HG02759 (cell line): ENCODE results near the gene SSH2.
"Not testable (repeated sequence)": the region's sequence is repeated elsewhere in the genome, so short reads cannot be mapped to it uniquely, and the experiment has no call there.

Experiments used
- ATAC-seq: cut with Tn5 transposase; IDR thresholded peaks from one replicate; pipeline ENCODE4 v1.9.1; 2021; ENCODE audit warnings: mild to moderate bottlenecking, moderate library complexity; ENCODE audit not compliant: unreplicated experiment

SSH2 gene

DNA sequence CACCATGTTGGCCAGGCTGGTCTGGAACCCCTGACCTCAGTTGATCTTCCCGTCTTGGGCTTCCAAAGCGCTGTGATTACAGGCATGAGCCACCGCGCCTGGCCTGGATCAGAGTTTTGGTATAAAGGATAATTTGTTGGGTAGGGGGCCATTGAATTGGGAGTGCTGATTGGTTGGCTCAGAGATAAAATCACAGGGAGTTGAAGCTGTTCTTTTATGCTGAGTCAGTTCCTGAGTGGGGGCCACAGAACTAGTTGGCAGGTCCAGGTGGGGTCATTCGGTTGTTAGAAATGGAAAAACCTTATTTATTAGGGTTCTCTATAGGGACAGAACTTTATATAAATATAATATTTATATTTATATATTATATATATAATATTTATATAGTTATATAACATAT lies 147.1 kb downstream of the SSH2 start:
- ATAC-seq, result no peak

- ATAC-seq, result not testable (repeated sequence)
Observed at GRCh38 chr17:29779812-29780190, 150.2 kb downstream of the SSH2 start.

- ATAC-seq, result no peak
Observed at GRCh38 chr17:29778956-29779811, 150.8 kb downstream of the SSH2 start.

- no peak for ATAC-seq
Observed at GRCh38 chr17:29777663-29778062, 152.4 kb downstream of the SSH2 start.

DNA sequence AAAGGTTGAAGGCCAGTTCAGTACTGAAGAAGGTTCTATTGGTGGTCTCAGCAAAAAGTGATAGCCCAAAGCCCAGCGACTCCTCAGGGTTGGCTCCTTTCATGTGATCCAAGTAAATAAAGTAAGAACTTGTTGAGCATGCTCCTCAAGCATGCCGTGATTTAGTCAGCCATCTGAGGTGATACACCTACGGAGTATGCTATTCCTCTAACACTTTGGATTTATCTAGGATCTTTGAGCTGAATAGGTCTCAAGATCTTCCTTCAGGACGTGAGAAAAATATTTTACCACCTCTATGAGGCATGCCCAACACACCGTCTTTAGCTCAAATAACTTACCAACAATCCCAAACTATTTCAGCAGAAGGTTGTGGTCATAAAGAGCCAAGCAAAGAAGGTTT lies 154.0 kb downstream of the SSH2 start:
- ATAC-seq, result no peak

DNA sequence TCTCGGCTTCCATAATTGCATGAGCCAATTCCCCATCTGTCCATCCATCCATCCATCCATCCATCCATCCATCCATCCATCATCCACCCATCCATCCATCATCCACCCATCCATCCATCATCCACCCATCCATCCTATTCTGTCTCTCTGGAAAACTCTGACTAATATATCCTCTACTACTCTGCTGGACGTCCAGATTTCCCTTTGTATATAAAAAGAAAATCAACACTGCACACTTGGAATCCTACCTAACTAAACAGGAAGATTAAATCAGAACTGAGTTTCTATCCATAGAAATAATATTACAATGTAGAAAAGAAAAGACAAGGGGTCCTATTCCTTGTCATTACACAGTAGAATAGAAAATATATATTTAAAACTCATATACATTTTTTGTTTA lies 157.0 kb downstream of the SSH2 start:
- ATAC-seq, result no peak

DNA sequence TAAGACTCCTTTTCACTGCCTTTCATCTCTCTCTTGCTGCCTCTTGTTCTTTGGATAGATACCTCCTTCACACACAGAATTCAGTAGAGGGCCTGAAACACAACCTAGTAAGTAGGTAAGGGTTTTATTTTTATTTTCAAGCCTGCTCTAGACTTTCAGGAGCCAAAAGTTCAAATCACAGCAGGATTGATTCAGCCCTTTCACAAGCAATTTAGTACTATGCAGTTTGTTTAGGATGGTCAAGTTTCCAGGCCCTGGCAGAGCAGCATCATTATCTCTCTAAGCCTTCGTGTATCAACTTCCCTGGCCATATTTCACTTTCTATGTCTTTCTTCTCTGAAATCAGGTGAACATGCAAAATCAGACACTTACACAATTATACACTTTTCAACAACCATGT lies 158.5 kb downstream of the SSH2 start:
- ATAC-seq, result no peak

- no peak for ATAC-seq
Observed at GRCh38 chr17:29769225-29769624, 160.8 kb downstream of the SSH2 start.

- ATAC-seq, result no peak
Observed at GRCh38 chr17:29766796-29767327, 163.2 kb downstream of the SSH2 start.

- no peak for ATAC-seq
Observed at GRCh38 chr17:29764748-29765147, 165.3 kb downstream of the SSH2 start.

DNA sequence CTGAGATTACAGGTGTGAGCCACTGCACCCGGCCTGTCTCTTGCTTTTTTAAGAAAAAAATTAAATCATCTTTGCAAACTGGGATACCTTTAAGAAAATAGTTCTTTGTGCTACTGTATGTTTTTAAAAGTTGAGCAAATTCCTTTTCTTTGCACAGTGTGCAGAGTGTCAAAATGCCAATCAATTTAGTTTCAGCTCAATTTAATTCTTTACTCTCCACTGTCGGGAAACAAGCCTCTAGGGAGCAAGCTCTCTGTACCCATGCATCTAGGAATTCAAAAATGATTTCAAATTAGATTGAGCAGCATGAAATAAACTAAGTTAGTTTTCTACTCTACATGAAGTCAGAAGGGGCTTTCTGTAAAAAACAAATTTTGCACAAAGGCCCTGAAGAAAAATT lies 165.8 kb downstream of the SSH2 start:
- ATAC-seq, result no peak

DNA sequence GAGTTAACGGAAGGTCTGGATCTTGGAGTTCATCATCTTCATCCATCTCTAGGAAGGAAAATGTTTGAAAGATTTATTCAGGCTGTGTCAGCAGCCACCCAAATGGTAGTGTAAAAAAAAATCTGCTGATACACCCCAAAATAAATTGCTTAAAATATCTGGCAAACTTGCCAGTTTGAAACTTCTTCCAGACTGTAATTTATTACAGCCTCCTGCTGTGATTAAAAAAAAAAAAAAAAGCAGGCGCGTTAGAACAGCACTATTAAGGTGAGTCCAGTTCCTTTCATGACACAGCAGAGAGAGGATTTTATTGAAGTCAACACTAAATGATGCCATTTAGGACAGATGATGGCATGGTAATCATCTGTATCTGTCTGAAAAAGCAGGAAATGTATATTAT lies 166.8 kb downstream of the SSH2 start:
- ATAC-seq, result no peak

DNA sequence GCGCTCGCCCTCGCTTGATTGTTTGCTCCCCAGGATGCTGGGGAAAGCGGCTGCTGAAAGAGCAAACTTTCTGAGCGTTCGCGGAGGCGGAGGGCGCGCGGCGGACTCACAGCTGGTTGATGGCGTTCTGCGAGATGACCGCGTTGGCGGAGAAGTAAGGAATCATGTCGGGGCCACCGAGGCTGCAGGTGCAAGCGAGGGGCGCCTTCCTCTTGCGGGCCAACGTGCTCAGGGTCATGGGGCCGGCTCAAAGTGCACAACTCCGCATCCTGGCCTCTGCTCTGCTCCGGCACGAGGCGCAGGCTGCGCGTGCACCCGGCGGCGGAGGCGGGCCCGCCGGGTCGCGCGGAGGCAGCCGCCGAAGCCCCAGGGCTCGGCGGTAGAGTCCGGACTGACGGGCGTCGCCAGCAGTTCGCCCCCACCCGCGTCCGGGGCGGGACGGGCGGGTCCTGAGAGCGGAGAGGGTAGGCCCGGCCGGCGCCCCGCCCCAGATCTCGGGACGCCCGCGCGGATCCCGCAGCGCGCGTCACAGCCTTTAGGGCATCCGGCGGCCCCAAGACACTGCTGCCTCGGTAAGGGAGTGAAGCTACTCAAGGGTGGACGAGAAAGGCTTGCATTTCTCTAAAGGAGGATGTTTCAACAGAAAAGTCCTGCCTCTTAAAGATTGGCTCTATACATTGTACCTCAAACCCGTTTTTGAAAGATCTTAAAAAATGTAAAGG lies 168.8 kb downstream of the SSH2 start:
- peak; percentile 85 for ATAC-seq

GRCh38 chr17:29760279-29761039 lies 169.6 kb downstream of the SSH2 start:
- peak; percentile 48 for ATAC-seq

DNA sequence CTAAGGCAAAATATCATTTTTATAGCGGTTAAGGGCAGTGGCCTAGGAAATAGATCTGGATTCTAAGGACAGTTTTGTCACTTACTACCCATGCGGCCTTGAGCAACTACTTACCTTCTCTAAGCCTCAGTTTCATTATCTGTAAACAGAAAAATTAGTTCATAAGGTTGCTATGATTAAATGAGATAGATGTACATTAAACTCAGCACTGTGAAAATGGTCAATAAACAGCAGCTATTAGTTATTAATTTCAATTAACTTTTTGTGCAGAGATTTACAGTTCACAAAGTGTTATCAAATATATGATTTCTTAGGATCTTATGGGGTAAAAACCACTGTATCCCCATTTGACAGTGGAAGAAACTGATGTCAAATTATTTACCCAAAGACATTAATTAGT lies 171.8 kb downstream of the SSH2 start:
- ATAC-seq, result no peak

DNA sequence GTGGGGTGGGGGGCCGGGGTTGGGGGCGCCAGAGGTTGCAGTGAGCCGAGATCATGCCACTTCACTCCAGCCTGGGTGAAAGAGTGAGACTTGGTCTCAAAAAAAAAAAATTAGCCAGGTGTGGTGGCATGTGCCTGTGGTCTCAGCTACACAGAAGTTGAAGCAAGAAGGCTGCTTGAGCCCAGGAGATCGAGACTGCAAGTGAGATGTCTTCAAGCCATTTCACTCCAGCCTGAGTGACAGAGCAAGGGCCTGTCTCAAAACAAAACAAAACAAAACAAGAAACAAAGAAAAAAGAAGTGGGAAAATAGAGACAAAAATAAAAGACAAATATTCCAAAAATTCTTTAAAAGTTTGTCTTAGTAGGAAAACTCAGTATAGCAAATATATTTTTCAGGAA lies 172.2 kb downstream of the SSH2 start:
- ATAC-seq, result no peak

DNA sequence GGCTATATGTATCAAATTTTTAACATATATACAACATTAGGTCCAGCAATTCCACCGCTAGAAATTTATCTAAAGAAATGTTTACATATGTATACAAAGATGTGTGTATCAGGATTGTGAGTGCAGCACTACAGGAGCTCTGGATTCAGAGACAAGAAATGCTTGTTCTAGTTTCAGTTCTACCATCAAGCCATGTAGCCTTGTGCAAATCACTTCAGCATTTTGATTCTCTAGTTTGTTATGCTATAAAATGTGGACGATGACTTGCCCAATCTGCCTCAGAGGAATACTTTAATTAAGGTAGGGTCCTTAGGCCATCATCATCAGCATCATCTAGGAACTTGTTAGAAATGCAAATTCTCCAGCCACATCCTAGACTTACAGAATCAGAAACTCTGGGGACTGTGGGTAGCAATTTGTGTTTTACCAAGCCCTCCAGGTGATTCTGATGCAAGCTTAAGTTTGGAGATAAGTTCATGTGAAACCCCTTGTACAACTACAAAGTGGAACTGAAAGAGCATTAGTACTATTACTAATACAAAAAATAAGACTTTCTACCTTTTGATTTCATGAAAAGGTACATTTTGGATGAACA lies 176.1 kb downstream of the SSH2 start:
- peak; percentile 66 for ATAC-seq

DNA sequence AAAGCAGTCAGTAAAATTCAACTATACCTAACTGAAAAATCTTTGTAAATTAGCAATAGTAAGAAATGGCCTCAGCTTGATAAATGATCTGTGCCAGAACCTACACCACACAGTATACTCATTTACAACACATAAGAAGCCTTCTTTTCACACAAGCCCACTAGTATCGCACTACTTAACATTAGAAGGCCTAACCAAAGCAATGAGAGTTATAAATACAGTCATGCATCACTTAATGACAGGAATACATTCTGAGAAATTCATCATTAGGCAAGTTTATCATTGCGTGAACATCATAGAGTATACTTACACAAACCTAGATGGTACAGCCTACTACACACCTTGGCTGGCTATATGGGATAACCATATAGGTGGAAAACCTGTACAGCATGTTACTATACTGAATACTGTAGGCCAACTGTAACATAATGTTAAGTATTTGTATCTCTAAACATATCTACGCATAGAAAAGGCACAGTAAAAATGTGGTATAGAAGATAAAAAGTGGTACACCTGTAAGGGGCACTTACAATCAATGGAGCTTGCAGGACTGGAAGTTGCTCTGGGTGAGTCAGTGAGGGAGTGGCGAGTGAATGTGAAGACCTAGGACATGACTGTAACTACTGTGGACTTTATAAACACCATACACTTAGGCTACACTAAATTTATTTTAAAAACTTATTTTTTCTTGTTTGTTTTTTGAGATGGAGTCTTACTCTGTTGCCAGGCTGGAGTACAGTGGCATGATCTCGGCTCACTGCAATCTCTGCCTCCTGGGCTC lies 180.8 kb downstream of the SSH2 start:
- no peak for ATAC-seq

- ATAC-seq, result no peak
Observed at GRCh38 chr17:29748400-29748799, 181.6 kb downstream of the SSH2 start.

GRCh38 chr17:29747660-29748059 lies 182.4 kb downstream of the SSH2 start:
- ATAC-seq, result no peak
